Left lobe of liver (tissue), 2 donors: ENCODE measurements around the gene UBP1. TPM values are rescaled to one million over a fixed set of nuclear protein-coding genes. Genes with fewer than 3 reads are reported as not detected.
A peak's percentile ranks its signal among the peaks of the same experiment; 100 is the strongest.
"Not testable (repeated sequence)": the region's sequence is repeated elsewhere in the genome, so short reads cannot be mapped to it uniquely, and the experiment has no call there.

Experiments
- ATAC-seq: fragments of 200-7000 bp; cut with Tn5 transposase; one replicate; pipeline ENCODE4 v1.9.1; 2020; ENCODE audit warnings: mild to moderate bottlenecking, moderate library complexity
- DNase-seq: peaks from one replicate; pipeline ENCODE4 v3.0.0-alpha.2; 2020; ENCODE audit warnings: low spot score
- total RNA-seq: library from RNA; stranded (reverse); gene quantifications from one replicate; pipeline ENCODE4 v1.2.1, GENCODE V29; 2021
- donor health status: DM: no; HTN: no; CAD: no; lungs with moderate emphysema.
- donor health status: DM: no; HTN: yes; CAD: no.

UBP1 gene
- total RNA-seq, 1 donor from 2014 or later = 24.3 TPM

DNA sequence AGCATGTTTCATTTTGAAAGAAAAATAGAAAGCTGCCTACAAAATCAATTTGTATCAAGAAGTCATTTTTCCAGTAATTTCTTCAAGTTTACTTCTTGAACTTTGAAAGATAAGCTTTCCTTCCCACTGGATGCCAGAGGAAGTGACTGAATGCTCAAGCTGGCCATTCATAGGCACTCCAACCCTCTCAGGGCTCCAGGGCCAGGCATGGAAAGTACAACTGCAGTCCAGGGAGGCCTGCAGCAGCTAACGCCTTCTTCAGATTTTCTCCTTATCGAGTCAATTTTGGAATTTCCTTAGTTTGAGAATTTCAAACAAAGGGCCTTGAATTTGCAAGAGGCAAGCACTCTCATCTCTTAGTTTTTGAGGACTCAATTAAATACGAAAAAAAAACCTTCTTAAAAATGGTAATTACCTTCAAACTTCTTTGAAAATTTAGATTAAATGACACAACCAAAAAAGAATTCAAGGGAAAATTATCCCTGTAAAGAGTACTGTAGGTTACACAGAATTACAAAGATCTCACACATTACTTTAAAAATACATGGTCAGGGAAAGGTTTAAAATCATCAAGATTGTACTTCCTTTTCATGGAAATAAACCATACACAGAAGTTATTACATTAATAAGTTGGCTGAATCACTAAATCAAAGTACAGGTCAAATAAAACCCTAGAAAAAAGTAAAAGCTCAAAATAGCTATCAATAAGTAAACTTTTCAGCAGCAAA is 2.5 kb downstream of the UBP1 start:
- DNase-seq = no peak
- ATAC-seq = no peak

GRCh38 chr3:33433843-33434242 is 6.4 kb downstream of the UBP1 start:
- DNase-seq (no peak), ATAC-seq (peak; percentile 66)

DNA sequence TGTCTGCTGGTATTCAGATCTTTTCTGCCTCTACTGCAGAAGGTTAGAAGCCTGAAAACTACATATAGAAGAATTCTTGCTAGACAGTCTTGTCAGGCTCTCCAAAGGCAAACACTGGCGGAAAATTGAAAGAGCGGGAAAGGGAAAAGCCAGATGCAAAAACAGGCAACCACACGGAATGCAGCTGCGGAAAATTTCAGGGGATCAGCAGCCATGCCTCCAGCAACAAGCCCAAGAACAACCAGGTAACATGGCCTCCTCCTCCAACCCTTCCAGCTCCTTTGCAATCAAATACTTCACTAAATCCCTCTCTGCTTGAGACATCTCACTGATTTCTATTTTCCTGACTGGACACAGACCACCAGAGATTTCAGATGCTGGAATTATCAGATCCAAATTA is 9.6 kb downstream of the UBP1 start:
- DNase-seq (no peak), ATAC-seq (no peak)

DNA sequence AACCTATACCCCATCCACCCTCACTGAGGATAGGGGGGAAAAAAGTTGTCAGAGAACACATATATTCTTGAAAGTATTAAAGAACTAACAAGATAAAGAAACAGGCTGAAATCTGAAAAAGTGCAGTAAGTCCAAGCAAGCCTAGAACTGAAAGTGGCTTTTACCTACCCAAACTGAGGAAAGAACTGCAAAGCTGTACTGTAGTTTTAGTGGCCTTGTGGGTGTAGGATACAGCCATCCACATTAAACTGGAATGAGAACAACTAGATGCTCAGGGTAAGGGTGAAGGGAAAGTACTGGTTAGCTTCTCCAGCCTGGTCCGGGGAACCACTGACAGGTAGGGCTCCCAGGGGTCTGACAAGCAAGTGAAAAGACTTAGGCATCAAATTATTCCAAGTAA is 10.1 kb downstream of the UBP1 start:
- ATAC-seq = no peak
- no peak for DNase-seq

- not testable (repeated sequence) for ATAC-seq, DNase-seq
Observed at GRCh38 chr3:33429306-33429705, 10.9 kb downstream of the UBP1 start.

DNA sequence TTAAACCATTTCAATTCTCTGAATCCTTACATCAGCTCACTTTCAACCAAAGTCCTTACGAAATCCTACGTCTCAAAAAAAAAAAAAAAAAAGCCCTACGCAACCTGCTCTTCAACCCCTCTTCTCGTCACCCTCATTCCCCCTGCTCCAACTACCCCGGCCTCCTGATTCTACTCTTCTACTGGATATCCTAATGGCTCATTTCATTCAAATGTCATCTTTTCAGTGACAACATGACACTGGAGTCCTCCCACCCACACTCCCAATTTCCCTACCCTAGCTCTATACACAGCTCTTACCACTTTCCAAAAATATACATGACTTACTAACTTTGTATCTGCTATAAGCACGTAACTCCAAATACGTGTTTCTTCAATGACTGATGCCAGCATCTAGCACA is 11.5 kb downstream of the UBP1 start:
- ATAC-seq = no peak

DNA sequence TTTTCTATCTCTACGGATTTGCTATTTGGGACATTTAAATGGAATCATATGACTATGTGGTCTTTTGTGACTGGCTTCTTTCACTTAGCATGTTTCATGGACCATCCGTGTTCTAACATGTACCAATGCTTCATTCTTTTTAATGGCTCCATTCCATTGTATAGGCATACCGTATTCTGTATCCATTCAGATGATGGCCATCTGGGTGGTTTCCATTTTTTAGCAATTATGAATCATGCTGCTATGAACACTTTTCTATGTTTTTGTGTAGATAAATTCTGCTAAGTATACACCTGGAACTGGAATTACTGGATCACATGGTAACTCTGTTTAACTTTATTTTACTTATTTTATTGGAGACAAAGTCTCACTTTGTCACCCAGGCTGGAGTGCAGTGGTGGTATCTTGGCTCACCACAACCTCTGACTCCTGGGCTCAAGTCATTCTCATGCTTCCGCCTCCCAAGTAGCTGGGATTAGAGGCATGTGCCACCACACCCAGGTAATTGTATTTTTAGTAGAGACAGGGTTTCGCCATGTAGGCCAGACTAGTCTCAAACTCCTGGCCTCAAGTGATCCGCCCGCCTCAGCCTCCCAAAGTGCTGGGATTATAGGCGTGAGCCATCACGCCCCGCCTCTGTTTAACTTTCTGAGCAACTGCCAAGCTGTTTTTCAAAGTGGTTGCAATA is 13.4 kb downstream of the UBP1 start:
- ATAC-seq (no peak), DNase-seq (no peak)

More for the DNA sequence above, 11.5 kb downstream of the UBP1 start:
- DNase-seq = no peak

- DNase-seq = no peak
- no peak for ATAC-seq
Observed at GRCh38 chr3:33426068-33426467, 14.1 kb downstream of the UBP1 start.

- no peak for ATAC-seq
- DNase-seq = no peak
Observed at GRCh38 chr3:33425453-33425852, 14.8 kb downstream of the UBP1 start.

DNA sequence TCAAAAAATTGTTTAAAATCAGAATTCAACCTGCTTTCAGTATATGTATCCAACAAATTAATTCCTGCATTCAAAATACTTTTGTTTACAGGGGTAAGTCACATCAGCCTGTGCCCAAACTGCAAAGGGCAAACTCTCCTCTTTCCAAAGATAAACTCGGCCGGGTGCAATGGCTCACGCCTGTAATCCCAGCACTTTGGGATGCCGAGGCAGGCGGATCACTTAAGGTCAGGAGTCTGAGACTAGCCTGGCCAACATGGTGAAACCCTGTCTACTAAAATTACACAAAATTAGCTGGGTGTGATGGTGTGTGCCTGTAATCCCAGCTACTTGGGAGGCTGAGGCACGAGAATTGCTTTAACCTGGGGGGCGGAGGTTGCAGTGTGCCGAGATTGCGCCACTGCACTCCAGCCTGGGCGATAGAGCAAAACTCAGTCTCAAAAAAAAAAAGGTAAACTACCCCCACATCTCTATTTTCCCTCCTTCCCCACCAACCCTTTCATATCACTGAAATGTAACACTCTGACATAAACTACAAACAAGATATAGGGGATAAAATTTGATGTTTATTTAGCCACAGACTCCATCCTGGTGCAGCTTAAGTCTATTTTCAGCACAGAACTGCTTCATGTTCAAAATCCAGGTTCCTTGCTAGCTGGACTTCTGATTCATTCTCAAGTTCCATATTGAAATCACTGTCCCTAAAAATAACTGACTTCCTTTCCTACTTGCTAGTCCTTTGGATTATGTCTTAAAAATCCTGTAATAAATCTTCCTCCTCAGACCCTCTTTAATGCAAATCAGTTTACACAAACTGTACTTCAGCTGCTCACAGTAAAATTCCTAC is 15.4 kb downstream of the UBP1 start:
- ATAC-seq (peak; percentile 90), DNase-seq (peak; percentile 62)

GRCh38 chr3:33420966-33421365 is 19.2 kb downstream of the UBP1 start:
- ATAC-seq = no peak
- no peak for DNase-seq

DNA sequence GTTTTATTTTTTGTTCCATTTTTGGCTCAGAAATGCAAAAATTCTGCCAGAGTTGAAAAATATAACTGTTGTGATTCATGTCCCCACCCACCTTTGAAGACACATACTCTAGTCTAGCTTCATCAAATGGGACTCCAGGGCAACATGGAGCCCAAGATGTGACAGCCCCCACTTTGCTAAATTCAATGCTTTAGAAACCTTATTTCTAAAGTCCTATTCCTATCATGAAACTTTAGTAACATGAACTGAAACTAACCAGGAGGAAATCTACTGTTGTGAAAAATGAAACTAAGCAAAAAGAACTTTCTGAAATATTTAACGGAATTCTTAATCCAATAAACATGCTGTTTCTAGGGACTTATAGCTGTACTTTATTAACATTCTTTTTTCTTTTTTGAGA is 20.3 kb downstream of the UBP1 start:
- DNase-seq = no peak
- no peak for ATAC-seq

GRCh38 chr3:33417066-33417673 is 23.0 kb downstream of the UBP1 start:
- DNase-seq (no peak), ATAC-seq (no peak)

DNA sequence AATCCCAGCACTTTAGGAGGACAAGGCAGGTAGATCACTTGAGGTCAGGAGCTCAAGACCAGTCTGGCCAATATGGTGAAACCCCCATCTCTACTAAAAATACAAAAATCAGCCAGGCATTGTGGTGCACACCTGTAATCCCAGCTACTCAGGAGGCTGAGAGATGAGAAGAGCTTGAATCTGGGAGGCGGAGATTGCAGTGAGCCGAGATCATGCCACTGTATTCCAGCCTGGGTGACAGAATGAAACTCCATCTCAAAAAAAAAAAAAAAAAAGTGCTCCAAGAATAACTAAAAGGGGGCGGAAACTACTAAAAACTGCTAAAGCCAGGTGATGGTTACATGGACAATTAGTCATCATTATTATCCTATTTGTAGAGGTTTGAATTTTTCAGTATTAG is 29.4 kb downstream of the UBP1 start:
- not testable (repeated sequence) for DNase-seq, ATAC-seq

GRCh38 chr3:33403756-33404155 is 36.4 kb downstream of the UBP1 start:
- DNase-seq = no peak
- no peak for ATAC-seq

- DNase-seq (no peak), ATAC-seq (no peak)
Observed at GRCh38 chr3:33402936-33403335, 37.3 kb downstream of the UBP1 start.

- DNase-seq (no peak), ATAC-seq (no peak)
Observed at GRCh38 chr3:33401781-33402180, 38.4 kb downstream of the UBP1 start.

GRCh38 chr3:33398410-33398809 is 41.8 kb downstream of the UBP1 start:
- DNase-seq = no peak

GRCh38 chr3:33395900-33396299 is 44.3 kb downstream of the UBP1 start:
- ATAC-seq = no peak
- no peak for DNase-seq

More at GRCh38 chr3:33398410-33398809, 41.8 kb downstream of the UBP1 start:
- ATAC-seq = no peak

DNA sequence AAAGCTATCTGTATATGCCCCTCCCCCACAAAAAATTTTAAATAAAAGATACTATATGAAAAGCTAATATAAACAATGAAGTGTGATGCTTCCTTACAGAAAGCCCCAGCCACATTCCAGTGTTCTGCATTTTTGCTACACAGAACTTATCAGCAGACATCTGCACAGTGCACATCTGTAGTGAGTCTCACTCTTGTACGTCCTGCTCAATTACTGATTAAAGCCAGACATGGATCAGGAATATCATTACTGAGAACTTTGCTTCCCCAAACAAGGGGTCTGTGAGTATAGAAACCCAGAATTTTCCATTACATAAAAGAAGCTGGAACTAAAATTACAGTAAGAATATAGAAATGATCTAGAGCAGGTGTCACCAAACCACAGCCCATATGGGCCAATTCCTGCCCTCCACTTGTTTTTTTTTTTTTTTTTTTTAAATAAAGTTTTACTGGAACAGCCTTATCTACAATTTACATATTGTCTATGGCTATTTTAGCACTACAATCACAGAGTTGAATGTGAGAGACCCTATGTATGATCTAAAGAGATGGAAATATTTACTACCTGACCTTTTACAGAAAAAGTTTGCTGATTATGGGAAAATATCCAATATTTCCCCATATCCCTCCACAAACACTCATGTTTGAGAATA is 45.7 kb downstream of the UBP1 start:
- DNase-seq = no peak
- ATAC-seq = no peak

- no peak for ATAC-seq
- DNase-seq = no peak
Observed at GRCh38 chr3:33392703-33393125, 47.5 kb downstream of the UBP1 start.
